Measurements from ENCODE around the gene MRPL28.
"Not testable (repeated sequence)": the region's sequence is repeated elsewhere in the genome, so short reads cannot be mapped to it uniquely, and the experiment has no call there.

The MRPL28 gene

DNA sequence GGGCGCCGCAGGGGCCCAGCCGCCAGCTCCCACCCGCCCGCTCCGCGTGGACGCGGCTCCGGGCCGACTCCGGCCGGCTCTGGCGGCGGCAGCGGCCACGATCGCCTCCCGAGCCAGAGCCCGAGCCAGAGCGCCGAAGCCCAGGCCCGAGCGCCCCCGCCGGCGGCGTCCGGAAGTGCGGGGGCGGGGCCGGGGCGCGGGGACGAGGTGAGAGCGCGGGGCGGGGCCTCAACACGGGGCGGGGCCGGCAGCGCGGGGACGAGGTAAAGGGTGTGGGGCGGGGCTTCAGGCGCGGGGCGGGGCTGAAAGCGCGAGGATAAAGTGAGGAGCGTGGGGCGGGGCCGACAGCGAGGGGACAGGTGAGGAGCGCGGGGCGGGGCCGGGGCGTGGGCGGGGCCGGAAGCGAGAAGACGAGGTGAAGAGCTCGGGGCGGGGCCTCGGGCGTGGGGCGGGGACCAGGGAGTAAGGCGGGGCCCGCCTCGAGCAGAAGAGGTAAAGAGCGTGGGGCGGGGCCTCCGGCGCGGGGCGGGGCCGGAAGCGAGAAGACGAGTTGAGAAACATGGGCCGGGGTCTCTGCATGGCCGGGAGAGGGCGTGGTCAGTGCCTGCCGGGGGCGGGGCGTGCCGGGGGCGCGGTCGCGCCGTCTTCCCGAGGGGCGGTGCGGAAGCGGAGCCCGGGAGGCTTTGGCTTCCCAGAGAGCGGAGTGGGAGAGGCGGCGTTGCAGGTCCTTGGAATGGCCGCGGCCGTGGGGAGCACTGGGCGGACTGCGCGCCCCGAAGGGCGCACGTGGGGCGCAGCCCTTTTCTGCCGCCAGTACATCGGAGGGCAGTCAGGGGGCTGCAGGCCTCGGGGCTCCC, 17.6 kb downstream of the MRPL28 start, which contains the start of gene AXIN1:
AXIN1 (minus strand) TSS at position 177 of the 857 bp plus-strand sequence. CDS start 5,698 bp downstream, outside the sequence.
- ChIA-PET CTCF (interaction anchor here (0.6 to 2.0 kb wide), 4 partner anchors 9 to 50 kb away, joined by 3 to 4 read pairs (median 4); no protein-coding TSS in a partner anchor), POLR2A (ENCODE audit: low non-redundant PET) (interaction anchor here (0.7 kb wide), 1 partner anchor 152 kb away, joined by 3 read pairs; no protein-coding TSS in a partner anchor)
- DNase-seq (ENCODE audit: low spot score): peak; percentile 83
- peak within 1 kb of the TSS; percentile 94 for H3K27ac ChIP-seq
- TF ChIP-seq, protein P1, sequence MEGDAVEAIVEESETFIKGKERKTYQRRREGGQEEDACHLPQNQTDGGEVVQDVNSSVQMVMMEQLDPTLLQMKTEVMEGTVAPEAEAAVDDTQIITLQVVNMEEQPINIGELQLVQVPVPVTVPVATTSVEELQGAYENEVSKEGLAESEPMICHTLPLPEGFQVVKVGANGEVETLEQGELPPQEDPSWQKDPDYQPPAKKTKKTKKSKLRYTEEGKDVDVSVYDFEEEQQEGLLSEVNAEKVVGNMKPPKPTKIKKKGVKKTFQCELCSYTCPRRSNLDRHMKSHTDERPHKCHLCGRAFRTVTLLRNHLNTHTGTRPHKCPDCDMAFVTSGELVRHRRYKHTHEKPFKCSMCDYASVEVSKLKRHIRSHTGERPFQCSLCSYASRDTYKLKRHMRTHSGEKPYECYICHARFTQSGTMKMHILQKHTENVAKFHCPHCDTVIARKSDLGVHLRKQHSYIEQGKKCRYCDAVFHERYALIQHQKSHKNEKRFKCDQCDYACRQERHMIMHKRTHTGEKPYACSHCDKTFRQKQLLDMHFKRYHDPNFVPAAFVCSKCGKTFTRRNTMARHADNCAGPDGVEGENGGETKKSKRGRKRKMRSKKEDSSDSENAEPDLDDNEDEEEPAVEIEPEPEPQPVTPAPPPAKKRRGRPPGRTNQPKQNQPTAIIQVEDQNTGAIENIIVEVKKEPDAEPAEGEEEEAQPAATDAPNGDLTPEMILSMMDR (conservative IDR thresholded peaks at IDR 0.05; ENCODE audit: low read depth): peak; percentile 79

DNA sequence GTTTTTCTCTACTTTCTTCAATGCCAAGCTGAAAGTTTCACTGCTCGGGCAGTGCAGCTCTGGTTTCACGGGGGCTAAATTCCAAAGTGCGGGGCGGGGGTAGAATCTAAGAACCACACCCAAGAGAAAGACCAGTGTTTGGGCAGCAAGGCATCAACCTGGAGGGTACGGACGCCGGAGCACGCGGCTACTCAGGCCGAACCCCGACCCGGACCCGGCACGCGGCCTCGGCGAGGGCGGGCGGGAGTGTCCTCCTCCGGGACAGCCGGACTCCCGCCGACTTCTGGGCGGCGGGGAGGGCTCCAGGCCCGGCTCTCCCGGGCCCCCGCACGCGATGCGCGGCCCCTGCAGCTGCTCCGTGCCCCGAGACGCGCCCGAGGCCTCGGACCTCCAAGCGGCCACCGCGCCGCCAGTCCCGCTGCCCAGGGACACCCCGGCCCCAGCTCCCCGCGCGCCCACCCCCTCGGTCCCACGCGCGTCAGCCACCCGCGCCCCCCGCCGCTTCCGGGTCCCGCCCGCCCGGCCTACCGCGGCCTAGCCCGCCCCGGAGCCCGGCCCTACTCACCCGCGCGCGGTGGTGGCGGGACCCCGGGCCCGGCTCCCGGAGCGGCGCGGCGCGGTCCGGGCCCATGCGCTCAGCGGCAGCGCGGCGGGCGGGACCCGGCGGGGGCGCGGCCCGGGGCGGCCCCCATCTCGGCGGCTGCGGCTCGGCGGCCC, 18.4 kb downstream of the MRPL28 start:
- peak overlapping the region; percentile 94 for H3K27ac ChIP-seq

DNA sequence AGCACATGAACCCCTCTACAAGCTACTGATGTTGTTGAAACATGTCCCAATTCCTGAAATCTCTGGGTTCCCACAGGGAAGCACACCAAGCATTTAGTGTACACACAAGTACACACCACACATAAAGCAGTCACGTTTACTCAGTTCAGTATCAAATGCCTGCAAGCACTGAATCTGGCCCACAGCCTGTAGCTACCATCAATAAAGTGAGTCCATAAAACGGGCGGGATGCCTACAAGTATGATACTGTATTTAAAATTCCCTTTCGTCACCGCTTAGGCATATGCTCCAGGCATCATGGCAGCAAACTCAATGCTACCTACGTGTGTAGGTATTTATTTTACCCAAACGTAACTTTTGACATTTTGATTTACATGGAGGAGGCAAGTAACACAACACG, 20.1 kb downstream of the MRPL28 start:
- ChIA-PET CTCF (interaction anchor here (0.6 to 1.7 kb wide), 4 partner anchors 11 to 614 kb away, joined by 3 to 6 read pairs (median 4); no protein-coding TSS in a partner anchor), POLR2A (ENCODE audit: low non-redundant PET) (no interaction called here)
- peak overlapping the region; percentile 47; the same call in 1 of the 2 replicates for H3K27ac ChIP-seq
- TF ChIP-seq, protein P1 (conservative IDR thresholded peaks at IDR 0.05; ENCODE audit: low read depth): no peak
- DNase-seq (ENCODE audit: low spot score): no peak

More for the DNA sequence above, 18.4 kb downstream of the MRPL28 start:
- TF ChIP-seq, protein P1 (conservative IDR thresholded peaks at IDR 0.05; ENCODE audit: low read depth): no peak
- ChIA-PET POLR2A (ENCODE audit: low non-redundant PET) (interaction anchor here (0.7 kb wide), 1 partner anchor 151 kb away, joined by 3 read pairs; no protein-coding TSS in a partner anchor), CTCF (interaction anchor here (0.6 to 2.0 kb wide), 5 partner anchors 10 to 117 kb away, joined by 3 to 4 read pairs (median 4); no protein-coding TSS in a partner anchor)
- no peak for DNase-seq (ENCODE audit: low spot score)

DNA sequence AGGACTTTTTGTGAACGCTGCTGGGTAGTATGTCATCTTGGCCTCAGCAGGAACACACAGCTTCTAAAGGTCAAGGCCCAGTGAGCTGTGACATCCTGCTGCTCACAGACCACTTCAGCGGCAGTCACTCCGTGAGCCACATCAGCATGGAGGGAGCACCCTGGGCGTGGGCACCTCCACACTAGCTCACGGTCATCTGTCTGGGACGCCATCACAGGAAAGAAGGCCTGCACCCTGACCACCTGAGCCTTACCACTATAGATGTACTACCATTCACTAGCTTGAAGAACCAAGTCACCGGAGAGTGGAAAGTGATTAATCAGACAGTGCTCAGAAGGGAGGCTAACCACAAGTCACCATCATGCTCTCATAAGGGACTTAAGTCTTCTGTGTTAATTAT, 21.1 kb downstream of the MRPL28 start:
- DNase-seq (ENCODE audit: low spot score): no peak
- H3K27ac ChIP-seq: no peak overlapping the region
- ChIA-PET POLR2A (ENCODE audit: low non-redundant PET) (no interaction called here), CTCF (interaction anchor here (0.7 to 0.9 kb wide), 2 partner anchors 10 to 13 kb away, joined by 3 read pairs; no protein-coding TSS in a partner anchor)
- TF ChIP-seq, protein P1 (conservative IDR thresholded peaks at IDR 0.05; ENCODE audit: low read depth): no peak

DNA sequence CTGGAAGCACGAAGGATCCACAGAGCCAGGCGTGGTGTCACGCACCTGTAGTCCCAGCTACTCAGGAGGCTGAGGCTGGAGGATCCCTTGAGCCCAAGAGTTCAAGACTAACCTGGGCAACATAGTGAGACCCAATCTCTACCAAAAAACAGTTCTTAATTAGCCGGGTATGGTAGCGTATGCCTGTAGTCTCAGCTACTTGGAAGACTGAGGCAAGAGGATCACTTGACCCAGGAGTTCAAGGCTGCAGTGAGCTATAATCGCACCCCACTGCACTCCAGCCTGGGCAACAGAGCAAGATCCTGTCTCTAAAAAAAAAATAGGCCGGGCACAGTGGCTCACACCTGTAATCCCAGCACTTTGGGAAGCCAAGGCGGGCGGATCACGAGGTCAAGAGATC, 21.8 kb downstream of the MRPL28 start:
- CTCF ChIA-PET; DNase-seq (ENCODE audit: low spot score); POLR2A ChIA-PET (ENCODE audit: low non-redundant PET): not testable (repeated sequence)
- H3K27ac ChIP-seq: peak overlapping the region; percentile 28

DNA sequence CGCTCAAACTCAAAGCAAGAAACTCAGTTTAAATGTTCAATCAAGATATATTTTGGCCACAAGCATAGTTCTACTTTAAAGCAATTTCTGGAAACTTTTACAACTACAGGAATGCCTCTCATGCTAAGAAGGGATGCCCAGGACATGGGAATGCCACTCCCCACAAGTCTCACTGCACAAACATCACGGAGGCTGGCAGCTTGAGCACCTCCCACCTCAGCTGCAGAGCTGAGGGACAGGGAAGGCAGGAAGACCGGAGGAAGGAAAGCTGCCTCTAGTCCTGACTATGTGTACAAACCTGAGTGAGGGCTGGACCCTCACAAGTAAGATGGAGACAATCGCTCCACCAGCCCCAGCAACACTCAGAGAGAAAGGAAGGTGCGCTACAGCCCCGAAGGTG, 23.1 kb downstream of the MRPL28 start:
- H3K27ac ChIP-seq: peak overlapping the region; percentile 77
- ChIA-PET POLR2A (ENCODE audit: low non-redundant PET) (no interaction called here), CTCF (interaction anchor here (3.0 kb wide), 1 partner anchor 15 kb away, joined by 15 read pairs; no protein-coding TSS in a partner anchor)
- no peak for DNase-seq (ENCODE audit: low spot score)
- TF ChIP-seq, protein P1 (conservative IDR thresholded peaks at IDR 0.05; ENCODE audit: low read depth): no peak
